Colonic mucosa (tissue), 4 donors: ENCODE measurements around the gene OSBP2. TPM values are rescaled to one million over a fixed set of nuclear protein-coding genes. Genes with fewer than 3 reads are reported as not detected.
A peak's percentile ranks its signal among the peaks of the same experiment; 100 is the strongest.

Experiments used
- DNase-seq: peaks from one replicate; pipeline ENCODE4 v3.0.0-alpha.2; 2020
- H3K27ac ChIP-seq: fragments of 200-600 bp; one replicate; pipeline ENCODE4 v1.8.0; 2021
- H3K27me3 ChIP-seq: fragments of 200-600 bp; one replicate; pipeline ENCODE4 v1.8.0; 2021
- H3K36me3 ChIP-seq: fragments of 200-600 bp; one replicate; pipeline ENCODE4 v1.8.0; 2021
- H3K4me1 ChIP-seq: fragments of 200-600 bp; one replicate; pipeline ENCODE4 v1.8.0; 2021; ENCODE audit warnings: mild to moderate bottlenecking
- H3K4me3 ChIP-seq: fragments of 200-600 bp; one replicate; pipeline ENCODE4 v1.8.0; 2021
- H3K9ac ChIP-seq, 2 donors: one replicate each; pipeline ENCODE4 v1.7.0; 2013; ENCODE audit warnings: control low read depth in 2 of 2, low read depth in 2 of 2, low read length in 2 of 2
- H3K9me3 ChIP-seq: fragments of 200-600 bp; one replicate; pipeline ENCODE4 v1.8.0; 2021
- intact Hi-C: fragments of 100-400 bp; cut with DNase I; formaldehyde crosslinking; loops from one replicate; pipeline ENCODE4 v1.14.1; 2022
- total RNA-seq, 2 donors: library from RNA; stranded (reverse); fragmentation: NEBNext Ultra II Directional in 1 of 2; extraction: Animal tissue kit (Norgen Biotek cat#: 25700) in 1 of 2; gene quantifications; one replicate each; pipeline ENCODE4 v1.2.1, GENCODE V29; 2021
- TF ChIP-seq, protein P1 (sequence below): fragments of 200-600 bp; IDR thresholded peaks from one replicate; pipeline ENCODE4 v1.8.0; 2022; ENCODE audit warnings: antibody characterized with exemption, mild to moderate bottlenecking
- donor health status: healthy.
- donor health status: DM: no; HTN: no; CAD: no.
- donor health status: DM: no; HTN: no; CAD: no.

OSBP2 gene
- total RNA-seq, 2 donors from 2014 or later: 3.2 to 4.3 TPM

DNA sequence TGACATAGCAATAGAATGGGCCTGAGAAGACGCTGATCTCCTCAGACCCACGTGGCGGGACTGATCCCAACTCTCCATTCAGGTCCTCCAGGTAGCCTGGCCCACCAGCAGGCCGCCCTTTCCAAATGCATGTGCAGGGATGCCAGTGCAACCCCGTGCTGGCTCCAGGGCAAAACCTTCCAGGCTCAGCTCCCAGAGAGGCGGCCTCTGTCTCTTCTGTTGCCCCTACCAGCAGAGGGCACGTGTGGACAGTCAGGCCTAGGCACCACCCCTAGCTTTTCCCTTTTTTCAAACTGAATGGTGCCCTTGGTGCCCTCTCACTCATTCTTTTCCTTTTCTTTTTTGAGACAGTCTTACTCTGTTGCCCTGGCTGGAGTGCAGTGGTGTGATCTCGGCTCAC lies 121.7 kb downstream of the OSBP2 start:
- Histone ChIP-seq H3K27ac (no peak overlapping the region), H3K4me1 (no peaks in the 10 kb centered on the region), H3K27me3 (peaks cover 5% of the 10 kb centered on the region), H3K36me3 (no peaks in the 10 kb centered on the region), H3K4me3 (no peak overlapping the region), H3K9ac (no peak overlapping the region), H3K9me3 (no peaks in the 10 kb centered on the region)
- intact Hi-C loops: no loop called here
- TF ChIP-seq, protein P1, sequence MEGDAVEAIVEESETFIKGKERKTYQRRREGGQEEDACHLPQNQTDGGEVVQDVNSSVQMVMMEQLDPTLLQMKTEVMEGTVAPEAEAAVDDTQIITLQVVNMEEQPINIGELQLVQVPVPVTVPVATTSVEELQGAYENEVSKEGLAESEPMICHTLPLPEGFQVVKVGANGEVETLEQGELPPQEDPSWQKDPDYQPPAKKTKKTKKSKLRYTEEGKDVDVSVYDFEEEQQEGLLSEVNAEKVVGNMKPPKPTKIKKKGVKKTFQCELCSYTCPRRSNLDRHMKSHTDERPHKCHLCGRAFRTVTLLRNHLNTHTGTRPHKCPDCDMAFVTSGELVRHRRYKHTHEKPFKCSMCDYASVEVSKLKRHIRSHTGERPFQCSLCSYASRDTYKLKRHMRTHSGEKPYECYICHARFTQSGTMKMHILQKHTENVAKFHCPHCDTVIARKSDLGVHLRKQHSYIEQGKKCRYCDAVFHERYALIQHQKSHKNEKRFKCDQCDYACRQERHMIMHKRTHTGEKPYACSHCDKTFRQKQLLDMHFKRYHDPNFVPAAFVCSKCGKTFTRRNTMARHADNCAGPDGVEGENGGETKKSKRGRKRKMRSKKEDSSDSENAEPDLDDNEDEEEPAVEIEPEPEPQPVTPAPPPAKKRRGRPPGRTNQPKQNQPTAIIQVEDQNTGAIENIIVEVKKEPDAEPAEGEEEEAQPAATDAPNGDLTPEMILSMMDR: no peak
- DNase-seq: no peak

DNA sequence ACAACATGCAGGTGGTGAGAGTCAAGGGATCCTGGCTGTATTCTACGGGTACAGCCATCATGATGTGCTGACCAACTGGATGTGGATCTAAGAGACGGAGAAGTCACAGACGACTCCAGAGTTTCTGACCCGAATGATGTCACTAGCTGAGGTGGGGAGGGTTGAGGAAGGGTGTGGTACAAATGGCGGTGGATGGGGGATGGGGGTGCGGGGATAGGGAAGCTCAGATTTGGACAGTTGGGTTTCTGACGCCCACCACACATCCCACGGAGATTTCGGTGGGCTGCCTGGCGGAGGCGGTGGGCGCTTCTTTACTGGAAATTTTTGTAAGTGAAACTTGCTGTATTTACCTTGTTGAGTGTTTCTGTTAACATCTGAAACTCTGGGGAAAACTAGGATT lies 126.7 kb downstream of the OSBP2 start:
- intact Hi-C loops: no loop called here
- Histone ChIP-seq H3K9ac (no peak overlapping the region), H3K4me1 (peaks cover 8% of the 10 kb centered on the region), H3K36me3 (no peaks in the 10 kb centered on the region), H3K27me3 (peaks cover 28% of the 10 kb centered on the region), H3K27ac (no peak overlapping the region), H3K4me3 (no peak overlapping the region), H3K9me3 (no peaks in the 10 kb centered on the region)
- TF ChIP-seq, protein P1: no peak
- no peak for DNase-seq

DNA sequence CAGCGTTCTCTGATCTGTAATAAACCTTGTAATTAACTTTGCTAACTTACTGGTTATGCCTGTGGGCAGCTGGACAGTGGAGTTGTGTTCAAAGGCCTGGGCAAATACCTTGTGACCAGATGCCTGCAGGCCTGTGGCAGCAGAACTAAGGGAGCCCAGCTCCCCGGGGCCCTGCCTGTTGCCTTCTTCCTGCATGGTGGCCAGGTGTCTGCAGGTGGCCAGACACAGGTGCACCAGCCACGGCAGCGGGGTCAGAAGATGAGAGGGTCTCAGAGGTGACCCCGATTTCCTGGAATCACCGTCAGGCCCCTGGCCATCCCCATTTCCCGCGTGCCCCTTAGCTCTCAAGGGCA lies 127.2 kb downstream of the OSBP2 start:
- Histone ChIP-seq H3K27me3 (peaks cover 28% of the 10 kb centered on the region), H3K36me3 (no peaks in the 10 kb centered on the region), H3K4me3 (no peak overlapping the region), H3K27ac (no peak overlapping the region), H3K4me1 (peaks cover 8% of the 10 kb centered on the region), H3K9ac (no peak overlapping the region), H3K9me3 (no peaks in the 10 kb centered on the region)
- intact Hi-C loops: no loop called here
- DNase-seq: no peak
- TF ChIP-seq, protein P1: no peak

DNA sequence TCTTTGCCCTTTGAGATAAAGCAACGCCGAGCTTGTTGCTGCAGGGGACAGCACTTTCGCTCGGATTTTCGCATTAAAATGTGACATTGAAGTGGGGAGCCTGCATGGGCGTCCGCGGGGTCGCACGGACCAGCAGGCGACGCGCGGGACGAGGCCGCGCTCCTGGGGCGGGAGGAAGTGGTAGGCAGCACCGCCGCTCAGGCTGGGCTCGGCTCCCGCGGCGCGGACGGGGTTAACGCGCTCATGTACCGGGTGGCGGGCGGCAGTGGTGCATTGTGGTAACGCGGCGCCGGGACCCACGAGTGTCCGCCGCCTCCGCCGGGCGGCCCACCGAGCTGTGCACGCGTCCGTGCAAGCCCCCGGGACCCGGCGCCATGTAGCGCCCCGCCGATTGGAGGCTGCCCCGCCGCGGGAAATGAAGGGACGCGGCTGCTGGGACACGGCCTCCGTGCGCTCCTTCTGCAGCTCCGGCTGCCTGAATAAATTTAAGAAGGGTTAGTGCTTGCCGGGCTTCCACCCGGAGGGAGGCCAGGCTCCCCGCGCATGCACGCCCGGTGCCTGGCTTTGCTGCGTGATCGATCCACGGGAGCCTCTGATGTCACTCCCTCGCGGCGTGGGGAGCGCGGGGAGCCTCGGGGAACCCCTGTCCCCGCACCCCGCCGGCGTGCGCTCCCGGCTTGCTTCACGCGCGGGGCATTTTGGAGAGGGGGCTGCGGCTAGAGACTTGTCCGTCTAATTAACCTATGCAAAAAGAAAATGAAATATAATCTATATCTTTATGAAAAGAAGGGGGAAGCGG lies 127.7 kb downstream of the OSBP2 start:
- no peak for DNase-seq
- Histone ChIP-seq H3K27me3 (peaks cover 28% of the 10 kb centered on the region), H3K36me3 (no peaks in the 10 kb centered on the region), H3K4me1 (peaks cover 8% of the 10 kb centered on the region), H3K4me3 (peak overlapping the region; percentile 22), H3K9ac (no peak overlapping the region), H3K9me3 (no peaks in the 10 kb centered on the region), H3K27ac (no peak overlapping the region)
- intact Hi-C loops: no loop called here
- TF ChIP-seq, protein P1: no peak

DNA sequence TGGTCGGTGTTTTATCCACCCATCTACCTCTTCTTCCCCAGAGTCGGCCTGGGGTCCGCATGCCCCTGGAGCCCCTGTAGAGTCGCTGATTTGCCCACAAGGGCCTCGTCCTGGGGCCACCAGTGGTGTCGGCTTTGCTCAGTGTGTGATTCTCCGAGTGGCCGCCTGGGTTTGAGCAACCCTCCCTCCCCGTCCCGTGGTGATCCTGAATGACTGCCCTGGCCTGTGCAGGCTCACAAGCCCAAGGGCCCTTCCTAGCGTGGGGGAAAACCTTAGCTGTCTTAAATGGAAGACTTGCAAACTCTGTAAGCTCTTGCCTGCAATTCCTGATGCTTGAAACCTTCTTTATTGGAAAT lies 128.3 kb downstream of the OSBP2 start:
- Histone ChIP-seq H3K27ac (no peak overlapping the region), H3K9me3 (no peaks in the 10 kb centered on the region), H3K4me3 (no peak overlapping the region), H3K4me1 (peaks cover 8% of the 10 kb centered on the region), H3K36me3 (no peaks in the 10 kb centered on the region), H3K9ac (no peak overlapping the region), H3K27me3 (peaks cover 28% of the 10 kb centered on the region)
- TF ChIP-seq, protein P1: no peak
- intact Hi-C loops: no loop called here
- no peak for DNase-seq
